GM23338 (cell line): Measurements from ENCODE around the gene ACTR8. TPM values are rescaled to one million over a fixed set of nuclear protein-coding genes. Genes with fewer than 3 reads are reported as not detected.

Source experiments
- ATAC-seq: fragments of 200-7000 bp; cut with Tn5 transposase; 3 replicates; pipeline ENCODE4 v1.9.1; 2020
- DNase-seq: peaks from one replicate; pipeline ENCODE4 v3.0.0-alpha.2; 2015; ENCODE audit warnings: low spot score
- H2AFZ ChIP-seq: fragments of 200-600 bp; sonication (generic); 2 replicates; pipeline ENCODE4 v1.8.0; 2016; ENCODE audit warnings: antibody characterized with exemption, mild to moderate bottlenecking, moderate library complexity
- H3F3A ChIP-seq: fragments of 200-600 bp; sonication (generic); replicated peaks from 2 replicates; pipeline ENCODE4 v1.8.0; 2017; ENCODE audit warnings: antibody characterized with exemption, mixed run types, low read depth
- H3K27ac ChIP-seq: fragments of 200-600 bp; sonication (generic); 2 replicates; pipeline ENCODE4 v1.6.1; 2016; ENCODE audit warnings: low read depth
- H3K27me3 ChIP-seq: fragments of 200-600 bp; sonication (generic); 2 replicates; pipeline ENCODE4 v1.8.0; 2016; ENCODE audit warnings: mild to moderate bottlenecking, mixed run types, moderate library complexity; ENCODE audit not compliant: insufficient read depth
- H3K36me3 ChIP-seq: fragments of 200-600 bp; sonication (generic); 2 replicates; pipeline ENCODE4 v1.8.0; 2016; ENCODE audit warnings: mild to moderate bottlenecking; ENCODE audit not compliant: insufficient read depth
- H3K4me1 ChIP-seq: fragments of 200-600 bp; sonication (generic); 2 replicates; pipeline ENCODE4 v1.8.0; 2016; ENCODE audit warnings: mild to moderate bottlenecking, moderate library complexity; ENCODE audit not compliant: insufficient read depth
- H3K4me2 ChIP-seq: fragments of 200-600 bp; sonication (generic); 2 replicates; pipeline ENCODE4 v1.7.1; 2017; ENCODE audit warnings: mixed run types
- H3K4me3 ChIP-seq: fragments of 200-600 bp; sonication (generic); 2 replicates; pipeline ENCODE4 v1.6.1; 2016; ENCODE audit warnings: mixed run types
- H3K79me2 ChIP-seq: fragments of 200-600 bp; sonication (generic); replicated peaks from 2 replicates; pipeline ENCODE4 v1.8.0; 2017; ENCODE audit warnings: mild to moderate bottlenecking; ENCODE audit not compliant: insufficient read depth
- H3K9me2 ChIP-seq: fragments of 200-600 bp; sonication (generic); 2 replicates; pipeline ENCODE4 v1.8.0; 2017; ENCODE audit not compliant: insufficient read depth
- H4K20me1 ChIP-seq: fragments of 200-600 bp; sonication (generic); replicated peaks from 2 replicates; pipeline ENCODE4 v1.8.0; 2017; ENCODE audit warnings: mild to moderate bottlenecking; ENCODE audit not compliant: insufficient read depth
- H3K27ac Mint-ChIP-seq: 2 replicates; pipeline ENCODE4 v1.8.0; 2020; ENCODE audit warnings: inconsistent platforms, mild to moderate bottlenecking, moderate library complexity, mixed read lengths
- H3K27me3 Mint-ChIP-seq: 3 replicates; pipeline ENCODE4 v1.8.0; 2022; ENCODE audit warnings: low read depth, mild to moderate bottlenecking, moderate library complexity, mixed read lengths, inconsistent platforms; ENCODE audit not compliant: insufficient read depth, poor library complexity
- H3K36me3 Mint-ChIP-seq: 3 replicates; pipeline ENCODE4 v1.8.0; 2021; ENCODE audit warnings: low read depth, mild to moderate bottlenecking, inconsistent platforms, moderate library complexity, mixed read lengths
- H3K4me1 Mint-ChIP-seq: 3 replicates; pipeline ENCODE4 v1.8.0; 2020; ENCODE audit warnings: mild to moderate bottlenecking, inconsistent platforms, mixed read lengths
- H3K4me3 Mint-ChIP-seq: 3 replicates; pipeline ENCODE4 v1.8.0; 2021; ENCODE audit warnings: moderate library complexity, mild to moderate bottlenecking, inconsistent platforms, mixed read lengths
- H3K9me3 Mint-ChIP-seq: 3 replicates; pipeline ENCODE4 v1.8.0; 2020; ENCODE audit warnings: moderate library complexity, mild to moderate bottlenecking, inconsistent platforms, mixed read lengths
- CREB1 ChIP-seq: fragments of 250-450 bp; sonication (Bioruptor Pico); IDR thresholded peaks from 2 replicates; pipeline ENCODE4 v1.5.0; 2020; ENCODE audit warnings: low read depth, mild to moderate bottlenecking, moderate library complexity
- ETS1 ChIP-seq: IDR thresholded peaks from 2 replicates; pipeline ENCODE4 v1.6.1; 2016; ENCODE audit warnings: antibody characterized with exemption
- EZH2 ChIP-seq: fragments of 200-600 bp; sonication (generic); IDR thresholded peaks from one replicate; pipeline ENCODE4 v1.8.0; 2017; ENCODE audit warnings: antibody characterized with exemption, mild to moderate bottlenecking, low read depth; ENCODE audit not compliant: unreplicated experiment
- JUNB ChIP-seq: IDR thresholded peaks from one replicate; pipeline ENCODE4 v1.6.1; 2016; ENCODE audit warnings: antibody characterized with exemption; ENCODE audit not compliant: unreplicated experiment
- NANOG ChIP-seq: IDR thresholded peaks from 2 replicates; pipeline ENCODE4 v1.6.1; 2016; ENCODE audit warnings: antibody characterized with exemption, borderline replicate concordance
- STAT1 ChIP-seq: IDR thresholded peaks from one replicate; pipeline ENCODE4 v1.6.1; 2016; ENCODE audit warnings: antibody characterized with exemption; ENCODE audit not compliant: unreplicated experiment
- ZNF114 ChIP-seq: fragments of 250-450 bp; sonication (Bioruptor Pico); IDR thresholded peaks from 2 replicates; pipeline ENCODE4 v1.5.0; 2020; ENCODE audit warnings: mild to moderate bottlenecking, moderate library complexity
- ZNF331 ChIP-seq: fragments of 250-450 bp; sonication (Bioruptor Pico); IDR thresholded peaks from 2 replicates; pipeline ENCODE4 v1.5.0; 2020; ENCODE audit warnings: low read depth, mild to moderate bottlenecking, moderate library complexity
- polyA plus RNA-seq: library from polyadenylated mRNA; unstranded; fragments of >200 nt; fragmentation: Nextera tagmentation; extraction: Ambion mirVana; gene quantifications from 2 replicates; pipeline ENCODE4 v1.2.1, GENCODE V29; 2016
- total RNA-seq: library from RNA; depleted of rRNA; stranded (reverse); fragments of >200 nt; shearing (Covaris generic); gene quantifications from 2 replicates; pipeline ENCODE4 v1.2.3, GENCODE V29; 2014
- TF ChIP-seq, protein P1 (sequence below), 2 experiments: fragments of 200-600 bp in 1 of 2; sonication (generic) in 1 of 2; conservative IDR thresholded peaks; 2 replicates each; pipeline versions ENCODE4 v1.5.1 to v1.6.1; 2016 to 2017; ENCODE audit warnings: antibody characterized with exemption in 2 of 2, low read depth in 2 of 2, mild to moderate bottlenecking in 2 of 2, moderate library complexity in 1 of 2

ACTR8 gene
- total and polyA plus RNA-seq, 2 experiments from 2014 or later = 19.8 to 23.0 TPM

GRCh38 chr3:53822331-53822741 is 59.6 kb downstream of the ACTR8 start:
- H3K27me3 ChIP-seq = no peaks in the 10 kb centered on the region
- Mint-ChIP-seq H3K9me3 (no peaks in the 10 kb centered on the region), H3K4me3 (no peak overlapping the region), H3K27ac (no peak overlapping the region), H3K4me1 (peaks cover 10% of the 10 kb centered on the region), H3K36me3 (peaks cover 12% of the 10 kb centered on the region; the same call in 1 of the 3 replicates), H3K27me3 (peaks cover 2% of the 10 kb centered on the region)
- no peaks in the 10 kb centered on the region for H3K9me2 ChIP-seq
- no peak overlapping the region for H2AFZ ChIP-seq
- DNase-seq = no peak
- H3K27ac ChIP-seq = no peak overlapping the region
- H3K4me2 ChIP-seq = no peak overlapping the region
- ATAC-seq = no peak
- H3K79me2 ChIP-seq = no peaks in the 10 kb centered on the region
- no peaks in the 10 kb centered on the region; the same call in 1 of the 2 replicates for H3K36me3 ChIP-seq
- H4K20me1 ChIP-seq = no peaks in the 10 kb centered on the region; the same call in 1 of the 2 replicates
- H3F3A ChIP-seq = no peaks in the 10 kb centered on the region
- no peak overlapping the region for H3K4me3 ChIP-seq
- no peak for TF ChIP-seq ZNF331 (CRISPR knock-in tag)
- no peak for TF ChIP-seq NANOG
- TF ChIP-seq, protein P1, sequence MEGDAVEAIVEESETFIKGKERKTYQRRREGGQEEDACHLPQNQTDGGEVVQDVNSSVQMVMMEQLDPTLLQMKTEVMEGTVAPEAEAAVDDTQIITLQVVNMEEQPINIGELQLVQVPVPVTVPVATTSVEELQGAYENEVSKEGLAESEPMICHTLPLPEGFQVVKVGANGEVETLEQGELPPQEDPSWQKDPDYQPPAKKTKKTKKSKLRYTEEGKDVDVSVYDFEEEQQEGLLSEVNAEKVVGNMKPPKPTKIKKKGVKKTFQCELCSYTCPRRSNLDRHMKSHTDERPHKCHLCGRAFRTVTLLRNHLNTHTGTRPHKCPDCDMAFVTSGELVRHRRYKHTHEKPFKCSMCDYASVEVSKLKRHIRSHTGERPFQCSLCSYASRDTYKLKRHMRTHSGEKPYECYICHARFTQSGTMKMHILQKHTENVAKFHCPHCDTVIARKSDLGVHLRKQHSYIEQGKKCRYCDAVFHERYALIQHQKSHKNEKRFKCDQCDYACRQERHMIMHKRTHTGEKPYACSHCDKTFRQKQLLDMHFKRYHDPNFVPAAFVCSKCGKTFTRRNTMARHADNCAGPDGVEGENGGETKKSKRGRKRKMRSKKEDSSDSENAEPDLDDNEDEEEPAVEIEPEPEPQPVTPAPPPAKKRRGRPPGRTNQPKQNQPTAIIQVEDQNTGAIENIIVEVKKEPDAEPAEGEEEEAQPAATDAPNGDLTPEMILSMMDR (conservative IDR thresholded peaks at IDR 0.05; ENCODE audit: low read depth in 2 of 2) = no peak
- no peaks in the 10 kb centered on the region for H3K4me1 ChIP-seq

- no peak overlapping the region for H3K4me3 ChIP-seq
- H3K27me3 Mint-ChIP-seq = peaks cover 2% of the 10 kb centered on the region
- no peaks in the 10 kb centered on the region for H3K9me2 ChIP-seq
- no peak overlapping the region for H3K27ac Mint-ChIP-seq
- no peak overlapping the region for H3K4me3 Mint-ChIP-seq
- no peaks in the 10 kb centered on the region for H3K9me3 Mint-ChIP-seq
- DNase-seq (no peak), ATAC-seq (no peak)
- H4K20me1 ChIP-seq = no peaks in the 10 kb centered on the region; the same call in 1 of the 2 replicates
- H3K36me3 ChIP-seq = no peaks in the 10 kb centered on the region; the same call in 1 of the 2 replicates
- no peaks in the 10 kb centered on the region for H3K4me1 ChIP-seq
- H3K36me3 Mint-ChIP-seq = peaks cover 12% of the 10 kb centered on the region; the same call in 1 of the 3 replicates
- H3K4me2 ChIP-seq = no peak overlapping the region
- no peaks in the 10 kb centered on the region for H3K27me3 ChIP-seq
- H3K4me1 Mint-ChIP-seq = peaks cover 10% of the 10 kb centered on the region
- no peak for TF ChIP-seq ZNF114 (CRISPR knock-in tag)
- TF ChIP-seq, protein P1 (conservative IDR thresholded peaks at IDR 0.05; ENCODE audit: low read depth in 2 of 2) = no peak
- no peak for TF ChIP-seq ETS1
- no peak for TF ChIP-seq EZH2
- TF ChIP-seq CREB1 (CRISPR knock-in tag) = no peak
- no peak for TF ChIP-seq ZNF331 (CRISPR knock-in tag)
- no peak for TF ChIP-seq NANOG
- no peak for TF ChIP-seq STAT1
- TF ChIP-seq JUNB = no peak
- H3K79me2 ChIP-seq = no peaks in the 10 kb centered on the region
- no peak overlapping the region for H2AFZ ChIP-seq
- H3F3A ChIP-seq = no peaks in the 10 kb centered on the region
- H3K27ac ChIP-seq = no peak overlapping the region
Measured at GRCh38 chr3:53821631-53822121, 60.3 kb downstream of the ACTR8 start.
